ENCODE data around the gene SMURF1. TPM values are rescaled to one million over a fixed set of nuclear protein-coding genes. Genes with fewer than 3 reads are reported as not detected.
"Not testable (repeated sequence)": the region's sequence is repeated elsewhere in the genome, so short reads cannot be mapped to it uniquely, and the experiment has no call there.

SMURF1 gene
- total RNA-seq, 2 experiments from 2014 or later, result 10.3 to 10.4 TPM

GRCh38 chr7:99170065-99170729 is 26.3 kb upstream of the SMURF1 start:
- Mint-ChIP-seq H3K27me3 (ENCODE audit: low read depth) (peaks cover 10% of the 10 kb centered on the region), H3K36me3 (ENCODE audit: low read depth) (no peaks in the 10 kb centered on the region), H3K27ac (no peak overlapping the region), H3K4me1 (ENCODE audit: low read depth) (no peaks in the 10 kb centered on the region), H3K4me3 (no peak overlapping the region), H3K9me3 (ENCODE audit: insufficient read depth) (no peaks in the 10 kb centered on the region)
- ChIA-PET CTCF (no interaction called here), POLR2A (no interaction called here)
- no peak for ATAC-seq
- DNase-seq, result no peak

- no peaks in the 10 kb centered on the region for H3K36me3 Mint-ChIP-seq (ENCODE audit: low read depth)
- peaks cover 10% of the 10 kb centered on the region for H3K27me3 Mint-ChIP-seq (ENCODE audit: low read depth)
- DNase-seq (no peak), ATAC-seq (no peak)
- H3K27ac Mint-ChIP-seq, result no peak overlapping the region
- no peaks in the 10 kb centered on the region for H3K9me3 Mint-ChIP-seq (ENCODE audit: insufficient read depth)
- H3K4me3 Mint-ChIP-seq, result no peak overlapping the region
- ChIA-PET POLR2A (no interaction called here), CTCF (no interaction called here)
- H3K4me1 Mint-ChIP-seq (ENCODE audit: low read depth), result no peaks in the 10 kb centered on the region
Measured at GRCh38 chr7:99167072-99167471, 23.2 kb upstream of the SMURF1 start.

DNA sequence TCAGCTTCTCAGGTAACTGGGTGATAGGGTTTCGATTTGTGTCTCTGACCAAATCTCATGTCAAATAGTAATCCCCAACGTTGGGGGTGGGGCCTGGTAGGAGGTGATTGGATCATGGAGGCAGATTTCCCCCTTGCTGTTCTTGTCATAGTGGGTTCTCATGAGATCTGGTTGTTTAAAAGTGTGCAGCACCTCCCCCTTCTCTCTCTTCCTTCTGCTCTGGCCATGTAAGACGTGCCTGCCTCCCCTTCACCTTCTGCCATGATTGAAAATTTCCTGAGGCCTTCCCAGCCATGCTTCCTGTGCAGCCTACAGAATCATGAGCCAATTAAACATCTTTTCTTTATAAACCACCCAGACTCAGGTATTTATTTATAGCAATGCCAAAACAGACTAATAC is 21.9 kb upstream of the SMURF1 start:
- ChIA-PET CTCF (no interaction called here), POLR2A (interaction anchor here (0.6 kb wide), 1 partner anchor 46 kb away, joined by 3 read pairs; no protein-coding TSS in a partner anchor)
- ATAC-seq, result no peak
- Mint-ChIP-seq H3K27ac (no peak overlapping the region), H3K4me3 (no peak overlapping the region), H3K9me3 (ENCODE audit: insufficient read depth) (no peaks in the 10 kb centered on the region), H3K36me3 (ENCODE audit: low read depth) (no peaks in the 10 kb centered on the region), H3K4me1 (ENCODE audit: low read depth) (no peaks in the 10 kb centered on the region), H3K27me3 (ENCODE audit: low read depth) (peaks cover 12% of the 10 kb centered on the region)
- DNase-seq, result no peak

DNA sequence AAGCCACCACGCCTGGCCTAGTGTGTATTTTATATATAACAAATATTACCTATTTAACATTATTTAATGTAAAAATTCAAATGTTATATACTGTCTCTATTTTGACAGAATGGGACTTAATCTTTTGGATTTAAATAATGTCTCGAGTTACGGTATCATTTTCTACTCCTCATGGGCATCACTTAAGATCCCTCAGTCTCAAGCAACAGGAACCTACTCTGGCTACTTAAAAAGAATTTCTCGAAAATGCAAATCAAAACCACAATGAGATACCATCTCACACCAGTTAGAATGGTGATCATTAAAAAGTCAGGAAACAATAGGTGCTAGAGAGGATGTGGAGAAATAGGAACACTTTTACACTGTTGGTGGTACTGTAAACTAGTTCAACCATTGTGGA is 19.8 kb upstream of the SMURF1 start:
- DNase-seq; POLR2A ChIA-PET; H3K27ac Mint-ChIP-seq; H3K9me3 Mint-ChIP-seq (ENCODE audit: insufficient read depth); H3K4me3 Mint-ChIP-seq; H3K4me1 Mint-ChIP-seq (ENCODE audit: low read depth); H3K36me3 Mint-ChIP-seq (ENCODE audit: low read depth); CTCF ChIA-PET; ATAC-seq: not testable (repeated sequence)
- peaks cover 10% of the 10 kb centered on the region for H3K27me3 Mint-ChIP-seq (ENCODE audit: low read depth)

DNA sequence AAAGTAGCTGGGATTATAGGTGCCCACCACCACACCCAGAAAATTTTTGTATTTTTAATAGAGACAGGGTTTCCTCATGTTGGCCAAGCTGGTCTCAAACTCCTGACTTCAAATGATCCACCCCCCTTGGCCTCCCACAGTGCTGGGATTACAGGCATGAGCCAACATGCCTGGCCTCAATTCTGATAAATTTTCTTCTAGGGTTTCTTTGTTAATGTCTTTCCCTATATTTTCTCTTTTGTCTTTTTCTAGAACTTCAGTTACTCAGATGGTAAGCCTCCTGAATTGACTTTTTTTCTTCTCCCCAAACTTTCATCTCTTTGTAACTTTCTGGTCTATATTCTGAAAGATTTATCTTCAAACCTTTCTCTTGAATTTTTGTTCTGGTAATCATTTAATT is 12.7 kb upstream of the SMURF1 start:
- no peaks in the 10 kb centered on the region for H3K36me3 Mint-ChIP-seq (ENCODE audit: low read depth)
- DNase-seq (no peak), ATAC-seq (no peak)
- ChIA-PET CTCF (no interaction called here), POLR2A (no interaction called here)
- H3K9me3 Mint-ChIP-seq (ENCODE audit: insufficient read depth), result no peaks in the 10 kb centered on the region
- peaks cover 19% of the 10 kb centered on the region for H3K27me3 Mint-ChIP-seq (ENCODE audit: low read depth)
- H3K4me3 Mint-ChIP-seq, result no peak overlapping the region
- H3K4me1 Mint-ChIP-seq (ENCODE audit: low read depth), result no peaks in the 10 kb centered on the region
- H3K27ac Mint-ChIP-seq, result no peak overlapping the region

GRCh38 chr7:99155211-99155610 is 11.3 kb upstream of the SMURF1 start:
- CTCF ChIA-PET, result no interaction called here

GRCh38 chr7:99146979-99147378 is 3.1 kb upstream of the SMURF1 start:
- DNase-seq (no peak), ATAC-seq (no peak)
- POLR2A ChIA-PET, result no interaction called here
- H3K27me3 Mint-ChIP-seq (ENCODE audit: low read depth), result peaks cover 9% of the 10 kb centered on the region
- no peak overlapping the region for H3K27ac Mint-ChIP-seq
- H3K36me3 Mint-ChIP-seq (ENCODE audit: low read depth), result peaks cover 4% of the 10 kb centered on the region
- no peak overlapping the region for H3K4me3 Mint-ChIP-seq
- no peaks in the 10 kb centered on the region for H3K9me3 Mint-ChIP-seq (ENCODE audit: insufficient read depth)
- H3K4me1 Mint-ChIP-seq (ENCODE audit: low read depth), result peaks cover 15% of the 10 kb centered on the region
- CTCF ChIA-PET, result no interaction called here

More at GRCh38 chr7:99155211-99155610, 11.3 kb upstream of the SMURF1 start:
- DNase-seq (no peak), ATAC-seq (no peak)
- no peaks in the 10 kb centered on the region for H3K9me3 Mint-ChIP-seq (ENCODE audit: insufficient read depth)
- no peaks in the 10 kb centered on the region for H3K4me1 Mint-ChIP-seq (ENCODE audit: low read depth)
- no peak overlapping the region for H3K4me3 Mint-ChIP-seq
- H3K36me3 Mint-ChIP-seq (ENCODE audit: low read depth), result no peaks in the 10 kb centered on the region
- POLR2A ChIA-PET, result no interaction called here
- peaks cover 21% of the 10 kb centered on the region for H3K27me3 Mint-ChIP-seq (ENCODE audit: low read depth)
- H3K27ac Mint-ChIP-seq, result no peak overlapping the region

GRCh38 chr7:99143521-99143852 is 421 bp downstream of the SMURF1 start:
- ATAC-seq (peak; percentile 57), DNase-seq (no peak)
- H3K27me3 Mint-ChIP-seq (ENCODE audit: low read depth), result peaks cover 4% of the 10 kb centered on the region
- no peaks in the 10 kb centered on the region for H3K9me3 Mint-ChIP-seq (ENCODE audit: insufficient read depth)
- ChIA-PET CTCF (no interaction called here), POLR2A (interaction anchor here (1.2 kb wide), 1 partner anchor 21 kb away, joined by 5 read pairs; no protein-coding TSS in a partner anchor)
- H3K36me3 Mint-ChIP-seq (ENCODE audit: low read depth), result peaks cover 11% of the 10 kb centered on the region
- peak overlapping the region; percentile 76 for H3K4me3 Mint-ChIP-seq
- H3K27ac Mint-ChIP-seq, result peak overlapping the region; percentile 73
- peaks cover 30% of the 10 kb centered on the region for H3K4me1 Mint-ChIP-seq (ENCODE audit: low read depth)

DNA sequence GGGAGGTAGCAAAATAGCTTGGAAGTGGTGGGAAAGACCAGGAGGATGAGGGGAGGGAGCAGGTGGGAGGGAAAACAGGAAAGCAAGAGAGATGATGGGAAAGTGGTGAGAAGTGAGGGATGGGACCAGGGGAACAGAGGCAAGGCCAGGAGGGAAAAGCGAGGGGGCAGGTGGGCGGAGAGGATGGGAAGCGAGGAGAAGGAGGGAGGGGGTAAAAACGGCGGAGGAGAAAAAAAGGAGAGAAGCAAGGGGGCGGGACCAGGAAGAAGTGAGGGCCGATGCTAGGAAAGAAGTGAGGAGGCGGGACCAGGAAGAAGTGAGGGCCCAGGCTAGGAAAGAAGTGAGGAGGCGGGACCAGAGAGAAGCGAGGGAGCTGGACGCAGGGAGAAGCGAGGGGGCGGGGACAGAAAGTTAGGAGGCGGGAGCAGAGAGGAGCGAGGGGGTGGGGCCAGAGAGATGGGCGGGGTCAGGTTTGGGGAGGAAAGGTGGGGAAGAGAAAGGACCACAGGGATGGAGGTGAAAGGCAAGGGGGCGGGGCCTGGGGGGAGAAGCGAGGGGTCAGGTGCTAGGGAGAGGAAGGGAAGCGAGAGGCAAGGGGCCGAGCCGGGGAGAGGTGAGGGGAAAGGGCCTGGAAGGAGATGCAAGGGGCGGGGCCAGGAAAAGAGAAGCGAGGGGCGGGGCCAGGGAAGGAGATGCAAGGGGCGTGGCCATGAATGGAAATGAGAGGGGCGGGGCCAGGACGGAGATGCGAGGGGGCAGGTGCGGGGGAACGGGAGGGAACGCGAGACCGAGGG is 984 bp downstream of the SMURF1 start:
- Mint-ChIP-seq H3K27ac (peak overlapping the region; percentile 73), H3K4me1 (ENCODE audit: low read depth) (peaks cover 32% of the 10 kb centered on the region), H3K36me3 (ENCODE audit: low read depth) (peaks cover 11% of the 10 kb centered on the region), H3K4me3 (peak overlapping the region; percentile 76), H3K9me3 (ENCODE audit: insufficient read depth) (no peaks in the 10 kb centered on the region), H3K27me3 (ENCODE audit: low read depth) (peaks cover 4% of the 10 kb centered on the region)
- CTCF ChIA-PET, result interaction anchor here (0.9 kb wide), 1 partner anchor 171 kb away, joined by 3 read pairs; no protein-coding TSS in a partner anchor
- POLR2A ChIA-PET, result no interaction called here
- DNase-seq (peak; percentile 93), ATAC-seq (peak; percentile 29)

- ChIA-PET CTCF (interaction anchor here (0.9 kb wide), 1 partner anchor 172 kb away, joined by 3 read pairs; no protein-coding TSS in a partner anchor), POLR2A (interaction anchor here (0.5 kb wide), 1 partner anchor 409 kb away, joined by 3 read pairs; no protein-coding TSS in a partner anchor)
- peak; percentile 70 for DNase-seq
- Mint-ChIP-seq H3K27me3 (ENCODE audit: low read depth) (peaks cover 3% of the 10 kb centered on the region), H3K36me3 (ENCODE audit: low read depth) (peaks cover 11% of the 10 kb centered on the region), H3K4me1 (ENCODE audit: low read depth) (peaks cover 32% of the 10 kb centered on the region), H3K9me3 (ENCODE audit: insufficient read depth) (no peaks in the 10 kb centered on the region), H3K4me3 (peak overlapping the region; percentile 76), H3K27ac (peak overlapping the region; percentile 83)
- ATAC-seq, result peak; percentile 32
Measured at GRCh38 chr7:99141841-99142726, 1.8 kb downstream of the SMURF1 start.

DNA sequence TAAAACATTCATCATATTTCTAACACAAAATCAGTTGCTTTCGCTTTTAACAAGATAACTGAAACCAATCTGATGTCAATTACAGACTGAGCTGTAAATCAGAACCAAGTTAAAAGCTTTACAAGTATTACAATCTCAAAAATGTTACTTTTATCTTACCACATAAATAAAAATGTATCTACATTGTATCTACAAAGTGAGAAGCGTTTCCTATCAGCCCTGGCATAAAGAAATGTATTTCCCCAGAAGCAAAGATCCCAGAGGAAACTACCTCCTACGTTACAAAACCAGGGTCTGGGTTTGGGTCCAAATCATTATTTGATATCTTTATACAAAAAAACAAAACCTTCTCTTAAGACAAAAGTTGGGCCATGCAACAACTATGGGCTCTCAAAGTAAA is 2.6 kb downstream of the SMURF1 start:
- peaks cover 11% of the 10 kb centered on the region for H3K36me3 Mint-ChIP-seq (ENCODE audit: low read depth)
- DNase-seq (no peak), ATAC-seq (no peak)
- H3K4me3 Mint-ChIP-seq, result peak overlapping the region; percentile 24
- no peaks in the 10 kb centered on the region for H3K9me3 Mint-ChIP-seq (ENCODE audit: insufficient read depth)
- no peak overlapping the region for H3K27ac Mint-ChIP-seq
- CTCF ChIA-PET, result no interaction called here
- H3K4me1 Mint-ChIP-seq (ENCODE audit: low read depth), result peaks cover 32% of the 10 kb centered on the region
- H3K27me3 Mint-ChIP-seq (ENCODE audit: low read depth), result no peaks in the 10 kb centered on the region
- POLR2A ChIA-PET, result no interaction called here

GRCh38 chr7:99140813-99141212 is 3.1 kb downstream of the SMURF1 start:
- Mint-ChIP-seq H3K4me3 (no peak overlapping the region), H3K36me3 (ENCODE audit: low read depth) (peaks cover 11% of the 10 kb centered on the region), H3K9me3 (ENCODE audit: insufficient read depth) (no peaks in the 10 kb centered on the region), H3K27ac (no peak overlapping the region), H3K27me3 (ENCODE audit: low read depth) (no peaks in the 10 kb centered on the region), H3K4me1 (ENCODE audit: low read depth) (peaks cover 32% of the 10 kb centered on the region)
- POLR2A ChIA-PET, result no interaction called here
- CTCF ChIA-PET, result no interaction called here
- DNase-seq (no peak), ATAC-seq (no peak)

All from activated CD8-positive, alpha-beta T cell treated with anti-CD3 and anti-CD28 coated beads, Interleukin-2, amount 10 ng/mL, durations not matched to agents 7 days and 5 days (primary cell).